GM12892 (cell line): ENCODE results near the gene PAK6.

Experiments
- DNase-seq: peaks from one replicate; pipeline ENCODE4 v3.0.0; 2011; ENCODE audit not compliant: insufficient read length
- FAIRE-seq: peaks from 2 replicates; lab custom pipeline; 2011; peaks lifted over from hg19 to GRCh38; lab: Jason Lieb, UNC
- POLR2A ChIP-seq: IDR thresholded peaks from 2 replicates; pipeline ENCODE4 v1.6.1; 2011; ENCODE audit warnings: low read depth, low read length, control low read depth
- POLR2AphosphoS5 ChIP-seq: IDR thresholded peaks from 2 replicates; pipeline ENCODE4 v1.6.1; 2011; ENCODE audit warnings: low read depth, low read length, control low read depth
- TAF1 ChIP-seq: IDR thresholded peaks from 2 replicates; pipeline ENCODE4 v1.6.1; 2011; ENCODE audit warnings: low read depth, mild to moderate bottlenecking, control low read depth, low read length, borderline replicate concordance

PAK6 gene

GRCh38 chr15:40282147-40282868 lies 43.4 kb downstream of the PAK6 start:
- FAIRE-seq (no peak), DNase-seq (peak; percentile 71)
- TF ChIP-seq POLR2A = no peak

- TF ChIP-seq TAF1 (no peak), POLR2A (no peak), POLR2AphosphoS5 (no peak)
- DNase-seq (peak; percentile 68), FAIRE-seq (no peak)
Observed at GRCh38 chr15:40282869-40283614, 44.2 kb downstream of the PAK6 start, which contains the start of gene ANKRD63. TSS of gene ANKRD63 (minus strand) at chr15:40283064. CDS start at chr15:40282586, 478 bp downstream.

GRCh38 chr15:40283615-40284300 lies 44.9 kb downstream of the PAK6 start:
- TF ChIP-seq POLR2A = no peak
- TF ChIP-seq POLR2AphosphoS5 = no peak
- no peak for TF ChIP-seq TAF1
- FAIRE-seq (no peak), DNase-seq (no peak)

- FAIRE-seq = no peak
- TF ChIP-seq POLR2A (no peak), TAF1 (no peak), POLR2AphosphoS5 (no peak)
- no peak for DNase-seq
Observed at GRCh38 chr15:40285151-40285550, 46.3 kb downstream of the PAK6 start.

- no peak for TF ChIP-seq POLR2AphosphoS5
- TF ChIP-seq POLR2A = no peak
- TF ChIP-seq TAF1 = no peak
- no peak for DNase-seq
- FAIRE-seq = no peak
Observed at GRCh38 chr15:40285554-40286011, 46.7 kb downstream of the PAK6 start.

GRCh38 chr15:40286061-40286532 lies 47.2 kb downstream of the PAK6 start:
- no peak for FAIRE-seq
- TF ChIP-seq TAF1 (no peak), POLR2A (no peak), POLR2AphosphoS5 (no peak)
- no peak for DNase-seq

- no peak for TF ChIP-seq POLR2AphosphoS5
- no peak for TF ChIP-seq POLR2A
- no peak for TF ChIP-seq TAF1
- DNase-seq = no peak
- FAIRE-seq = no peak
Observed at GRCh38 chr15:40286794-40287193, 47.9 kb downstream of the PAK6 start.

GRCh38 chr15:40287505-40287904 lies 48.6 kb downstream of the PAK6 start:
- FAIRE-seq (no peak), DNase-seq (no peak)
- TF ChIP-seq POLR2AphosphoS5 (no peak), POLR2A (no peak), TAF1 (no peak)

- DNase-seq (no peak), FAIRE-seq (no peak)
- TF ChIP-seq POLR2A = no peak
- TF ChIP-seq TAF1 = no peak
- no peak for TF ChIP-seq POLR2AphosphoS5
Observed at GRCh38 chr15:40287968-40288367, 49.1 kb downstream of the PAK6 start.

- FAIRE-seq (no peak), DNase-seq (no peak)
- TF ChIP-seq TAF1 (no peak), POLR2AphosphoS5 (no peak), POLR2A (no peak)
Observed at GRCh38 chr15:40289140-40289775, 50.4 kb downstream of the PAK6 start.

GRCh38 chr15:40290545-40290917 lies 51.7 kb downstream of the PAK6 start:
- DNase-seq (no peak), FAIRE-seq (no peak)
- no peak for TF ChIP-seq POLR2AphosphoS5
- no peak for TF ChIP-seq POLR2A
- no peak for TF ChIP-seq TAF1
